ENCODE results near the gene RGS12. TPM values are rescaled to one million over a fixed set of nuclear protein-coding genes. Genes with fewer than 3 reads are reported as not detected.

The RGS12 gene
- total and polyA plus RNA-seq, 7 donors, result 3.0 to 21.6 (median 15.7) TPM

DNA sequence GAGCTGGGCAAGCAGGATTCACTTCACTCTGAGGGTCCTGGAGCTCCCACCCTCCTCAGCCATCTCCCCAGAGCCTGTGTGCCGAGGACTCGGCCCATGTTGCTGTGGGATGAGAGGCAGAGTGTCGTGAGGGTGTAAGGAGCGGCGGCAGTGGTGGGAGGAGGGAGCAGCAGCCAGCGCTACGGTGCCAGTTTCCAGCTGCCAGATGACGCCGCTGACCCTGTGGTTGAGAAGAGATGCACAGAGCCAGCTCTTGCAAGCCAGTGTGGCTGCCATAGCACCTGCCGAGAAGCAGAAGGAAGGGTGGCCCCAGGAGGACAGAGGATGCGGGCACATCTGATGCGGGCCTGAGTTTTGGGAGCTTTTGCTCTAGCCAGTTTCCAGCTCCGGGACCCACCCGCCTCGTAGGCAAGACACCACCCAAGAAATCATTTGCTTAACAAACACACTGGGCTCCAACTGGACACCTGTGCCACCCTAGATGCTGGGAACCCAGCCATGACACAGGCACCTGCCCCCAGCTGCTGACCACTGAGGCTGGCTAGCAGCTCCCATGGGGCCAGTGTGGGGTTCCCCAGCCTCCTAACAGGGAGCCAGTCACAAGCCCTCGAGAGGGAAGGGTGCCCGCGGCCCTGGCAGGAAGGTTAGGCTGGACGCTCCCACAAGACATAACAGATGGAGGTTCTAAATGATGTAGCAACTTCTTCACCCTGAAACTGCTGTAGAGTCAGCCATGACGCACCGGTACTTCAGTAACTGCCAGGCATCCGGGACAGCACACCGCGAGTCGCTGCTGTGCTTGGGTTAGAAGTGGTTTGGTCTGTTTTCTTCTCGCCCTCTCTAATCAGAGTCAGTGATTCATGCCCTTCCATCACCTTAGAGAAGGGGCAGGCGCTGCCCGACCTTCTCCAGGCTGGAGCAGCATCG is 35.0 kb upstream of the RGS12 start:
- no peaks in the 10 kb centered on the region for H3K4me1 ChIP-seq
- H3K27me3 ChIP-seq, result no peaks in the 10 kb centered on the region
- intact Hi-C loops (cut with DNase I), result no loop called here
- H3K9me3 ChIP-seq, result no peaks in the 10 kb centered on the region
- 75 to 89% methylated on average over 29 of the region's 29 CpGs for WGBS, 2 donors
- TF ChIP-seq, protein P1, sequence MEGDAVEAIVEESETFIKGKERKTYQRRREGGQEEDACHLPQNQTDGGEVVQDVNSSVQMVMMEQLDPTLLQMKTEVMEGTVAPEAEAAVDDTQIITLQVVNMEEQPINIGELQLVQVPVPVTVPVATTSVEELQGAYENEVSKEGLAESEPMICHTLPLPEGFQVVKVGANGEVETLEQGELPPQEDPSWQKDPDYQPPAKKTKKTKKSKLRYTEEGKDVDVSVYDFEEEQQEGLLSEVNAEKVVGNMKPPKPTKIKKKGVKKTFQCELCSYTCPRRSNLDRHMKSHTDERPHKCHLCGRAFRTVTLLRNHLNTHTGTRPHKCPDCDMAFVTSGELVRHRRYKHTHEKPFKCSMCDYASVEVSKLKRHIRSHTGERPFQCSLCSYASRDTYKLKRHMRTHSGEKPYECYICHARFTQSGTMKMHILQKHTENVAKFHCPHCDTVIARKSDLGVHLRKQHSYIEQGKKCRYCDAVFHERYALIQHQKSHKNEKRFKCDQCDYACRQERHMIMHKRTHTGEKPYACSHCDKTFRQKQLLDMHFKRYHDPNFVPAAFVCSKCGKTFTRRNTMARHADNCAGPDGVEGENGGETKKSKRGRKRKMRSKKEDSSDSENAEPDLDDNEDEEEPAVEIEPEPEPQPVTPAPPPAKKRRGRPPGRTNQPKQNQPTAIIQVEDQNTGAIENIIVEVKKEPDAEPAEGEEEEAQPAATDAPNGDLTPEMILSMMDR (IDR thresholded peaks at IDR 0.05), result no peak
- TF ChIP-seq POLR2A (IDR thresholded peaks at IDR 0.05) (no peak), POLR2AphosphoS5 (IDR thresholded peaks at IDR 0.05) (no peak), EP300 (IDR thresholded peaks at IDR 0.05) (no peak)
- H3K36me3 ChIP-seq, result peaks cover 0 to 6% (median 0%) of the 10 kb centered on the region in 4 donors
- no peak overlapping the region for H3K27ac ChIP-seq
- no peak overlapping the region for H3K4me3 ChIP-seq
- DNase-seq, result peak; percentile 40

DNA sequence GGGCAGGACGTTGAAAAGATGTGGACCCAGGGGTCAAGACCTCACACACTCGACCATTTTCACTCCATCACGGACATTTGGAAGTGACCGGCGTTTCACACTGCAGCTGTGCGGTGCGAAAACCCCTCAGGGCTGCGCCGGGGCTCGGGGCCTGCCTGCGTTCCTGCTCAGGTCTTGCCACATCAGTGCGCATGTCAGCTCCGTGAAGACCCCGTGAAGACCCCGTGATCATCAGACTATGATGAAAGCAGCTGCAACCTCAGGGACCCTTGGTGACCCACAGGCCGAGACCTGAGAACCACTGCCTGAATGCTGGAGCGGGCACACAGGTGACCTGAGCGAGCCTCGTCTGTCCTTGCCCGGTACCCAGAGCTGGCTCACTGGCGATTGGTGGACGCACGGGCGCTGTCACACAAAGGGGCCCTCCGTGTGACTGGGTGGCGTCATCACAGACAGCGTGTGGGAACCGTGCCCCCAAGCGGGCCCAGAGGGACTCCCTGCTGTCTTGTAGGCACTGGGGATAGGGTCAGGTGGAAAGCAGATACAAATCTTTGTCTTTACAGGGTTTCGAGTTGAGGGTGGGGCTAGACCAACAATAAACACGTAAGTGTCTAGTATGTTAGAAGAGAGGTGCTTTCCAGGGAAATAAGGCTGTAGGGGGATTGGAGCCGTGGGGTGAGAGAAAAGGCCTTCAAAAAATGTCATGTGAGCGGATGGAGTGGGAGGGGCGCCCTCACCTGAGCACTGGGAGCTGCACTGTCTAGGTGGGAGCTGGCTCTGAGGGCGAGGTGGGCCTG is 31.2 kb upstream of the RGS12 start:
- Histone ChIP-seq H3K27me3 (no peaks in the 10 kb centered on the region), H3K4me1 (no peaks in the 10 kb centered on the region), H3K36me3 (no peaks in the 10 kb centered on the region), H3K4me3 (no peak overlapping the region), H3K9me3 (no peaks in the 10 kb centered on the region), H3K27ac (no peak overlapping the region)
- intact Hi-C loops (cut with DNase I), result no loop called here
- DNase-seq, result no peak
- TF ChIP-seq POLR2AphosphoS5 (IDR thresholded peaks at IDR 0.05) (no peak), EP300 (IDR thresholded peaks at IDR 0.05) (no peak), POLR2A (IDR thresholded peaks at IDR 0.05) (no peak)
- TF ChIP-seq, protein P1 (IDR thresholded peaks at IDR 0.05), result no peak
- WGBS, 2 donors, result 90 to 93% methylated on average over 35 of the region's 35 CpGs

DNA sequence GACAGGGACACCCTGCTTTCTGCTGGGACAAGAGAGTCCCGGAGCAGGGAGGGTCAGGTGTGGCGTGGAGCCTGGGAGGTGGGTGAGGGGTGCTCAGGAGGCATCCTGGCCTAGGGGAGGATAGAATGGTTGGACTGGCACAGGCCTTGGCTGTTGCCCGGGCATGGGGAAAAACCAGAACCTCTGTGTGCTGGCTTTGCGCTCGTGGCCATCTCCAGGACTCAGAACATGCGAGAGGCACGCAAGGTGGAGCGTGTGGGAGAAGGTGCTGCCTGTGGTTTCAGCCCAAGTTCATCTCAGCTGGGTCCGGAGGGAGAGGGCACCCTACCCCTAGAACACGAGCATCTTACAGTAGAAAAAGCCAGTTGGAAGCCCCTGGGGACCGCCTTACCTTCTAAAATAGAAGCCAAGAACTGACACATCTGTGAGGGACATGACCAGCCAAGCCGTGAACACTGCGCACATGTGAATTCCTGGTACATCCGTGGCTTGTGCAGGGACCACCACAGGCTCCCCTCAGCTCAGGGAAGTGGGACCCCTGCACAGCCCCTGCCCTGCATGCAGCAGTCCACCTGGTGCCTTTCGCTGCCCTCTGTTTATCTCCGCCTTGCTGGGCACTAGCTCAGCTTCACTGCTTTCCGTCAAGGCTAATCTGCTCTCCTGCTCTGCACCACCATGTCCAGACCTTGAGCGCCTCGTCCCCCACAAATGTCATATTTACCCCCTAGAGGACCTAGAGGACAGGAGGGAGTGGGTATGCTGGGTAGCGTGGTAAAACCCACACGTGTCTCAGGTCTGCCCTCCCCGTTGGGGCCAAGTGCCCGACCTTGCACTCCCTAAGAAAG is 30.4 kb upstream of the RGS12 start:
- Histone ChIP-seq H3K4me1 (no peaks in the 10 kb centered on the region), H3K27ac (no peak overlapping the region), H3K4me3 (no peak overlapping the region), H3K36me3 (no peaks in the 10 kb centered on the region), H3K27me3 (no peaks in the 10 kb centered on the region), H3K9me3 (no peaks in the 10 kb centered on the region)
- intact Hi-C loops (cut with DNase I), result no loop called here
- WGBS, 2 donors, result 89 to 92% methylated on average over 23 of the region's 23 CpGs
- TF ChIP-seq EP300 (IDR thresholded peaks at IDR 0.05) (no peak), POLR2A (IDR thresholded peaks at IDR 0.05) (no peak), POLR2AphosphoS5 (IDR thresholded peaks at IDR 0.05) (no peak)
- TF ChIP-seq, protein P1 (IDR thresholded peaks at IDR 0.05), result no peak
- DNase-seq, result peak; percentile 41

DNA sequence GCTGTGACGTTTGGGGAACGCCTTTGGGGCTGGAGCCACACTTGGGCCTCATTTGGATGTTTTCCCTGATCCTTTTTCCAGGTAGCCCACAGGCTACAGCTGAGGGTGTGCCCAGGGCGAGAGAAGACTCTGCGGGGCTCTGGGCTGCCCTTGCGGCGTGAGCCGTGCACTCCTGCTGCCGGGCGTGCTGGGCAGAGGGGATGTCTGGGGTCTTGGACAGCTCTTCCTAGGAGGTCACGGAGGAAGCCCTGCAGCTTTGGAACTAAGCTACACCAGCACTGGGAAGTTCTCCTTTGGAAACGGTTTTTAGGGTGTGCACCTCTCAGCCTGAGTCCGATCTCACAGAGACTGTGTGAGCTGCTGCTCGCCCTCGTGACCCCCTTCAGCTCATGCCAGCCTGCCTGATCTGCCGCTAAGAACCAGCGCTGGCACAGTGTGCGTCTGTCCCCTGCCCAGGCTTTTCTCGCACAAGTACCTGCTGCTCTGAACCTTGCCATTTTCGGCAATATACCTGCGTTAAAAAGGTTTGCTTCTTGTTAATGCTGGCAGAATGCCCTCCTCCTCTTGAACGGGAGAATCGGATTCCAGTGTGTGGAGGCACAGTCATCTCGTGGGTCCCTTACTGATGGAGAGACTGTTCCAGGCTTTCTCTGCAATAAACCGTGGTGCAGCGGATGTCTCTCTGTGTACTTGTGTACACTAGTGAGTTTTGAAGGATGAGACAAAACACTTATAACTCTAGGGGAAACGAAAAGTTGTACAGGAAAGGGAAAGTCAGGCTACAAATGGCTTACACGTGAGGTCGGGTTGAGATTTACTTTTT is 29.6 kb upstream of the RGS12 start:
- no peak for TF ChIP-seq EP300 (IDR thresholded peaks at IDR 0.05)
- TF ChIP-seq POLR2A (IDR thresholded peaks at IDR 0.05), result no peak
- TF ChIP-seq, protein P1 (IDR thresholded peaks at IDR 0.05), result no peak
- no peak for TF ChIP-seq POLR2AphosphoS5 (IDR thresholded peaks at IDR 0.05)
- Histone ChIP-seq H3K36me3 (no peaks in the 10 kb centered on the region), H3K4me1 (no peaks in the 10 kb centered on the region), H3K9me3 (no peaks in the 10 kb centered on the region), H3K27ac (no peak overlapping the region), H3K4me3 (no peak overlapping the region), H3K27me3 (no peaks in the 10 kb centered on the region)
- WGBS, 2 donors, result 84 to 86% methylated on average over 28 of the region's 28 CpGs
- DNase-seq, result peak; percentile 44
- intact Hi-C loops (cut with DNase I), result no loop called here

Measured in sigmoid colon (tissue), 7 donors.